ENCODE measurements around the gene GOLGA3.
"Not testable (repeated sequence)": the region's sequence is repeated elsewhere in the genome, so short reads cannot be mapped to it uniquely, and the experiment has no call there.

The GOLGA3 gene, protein sequence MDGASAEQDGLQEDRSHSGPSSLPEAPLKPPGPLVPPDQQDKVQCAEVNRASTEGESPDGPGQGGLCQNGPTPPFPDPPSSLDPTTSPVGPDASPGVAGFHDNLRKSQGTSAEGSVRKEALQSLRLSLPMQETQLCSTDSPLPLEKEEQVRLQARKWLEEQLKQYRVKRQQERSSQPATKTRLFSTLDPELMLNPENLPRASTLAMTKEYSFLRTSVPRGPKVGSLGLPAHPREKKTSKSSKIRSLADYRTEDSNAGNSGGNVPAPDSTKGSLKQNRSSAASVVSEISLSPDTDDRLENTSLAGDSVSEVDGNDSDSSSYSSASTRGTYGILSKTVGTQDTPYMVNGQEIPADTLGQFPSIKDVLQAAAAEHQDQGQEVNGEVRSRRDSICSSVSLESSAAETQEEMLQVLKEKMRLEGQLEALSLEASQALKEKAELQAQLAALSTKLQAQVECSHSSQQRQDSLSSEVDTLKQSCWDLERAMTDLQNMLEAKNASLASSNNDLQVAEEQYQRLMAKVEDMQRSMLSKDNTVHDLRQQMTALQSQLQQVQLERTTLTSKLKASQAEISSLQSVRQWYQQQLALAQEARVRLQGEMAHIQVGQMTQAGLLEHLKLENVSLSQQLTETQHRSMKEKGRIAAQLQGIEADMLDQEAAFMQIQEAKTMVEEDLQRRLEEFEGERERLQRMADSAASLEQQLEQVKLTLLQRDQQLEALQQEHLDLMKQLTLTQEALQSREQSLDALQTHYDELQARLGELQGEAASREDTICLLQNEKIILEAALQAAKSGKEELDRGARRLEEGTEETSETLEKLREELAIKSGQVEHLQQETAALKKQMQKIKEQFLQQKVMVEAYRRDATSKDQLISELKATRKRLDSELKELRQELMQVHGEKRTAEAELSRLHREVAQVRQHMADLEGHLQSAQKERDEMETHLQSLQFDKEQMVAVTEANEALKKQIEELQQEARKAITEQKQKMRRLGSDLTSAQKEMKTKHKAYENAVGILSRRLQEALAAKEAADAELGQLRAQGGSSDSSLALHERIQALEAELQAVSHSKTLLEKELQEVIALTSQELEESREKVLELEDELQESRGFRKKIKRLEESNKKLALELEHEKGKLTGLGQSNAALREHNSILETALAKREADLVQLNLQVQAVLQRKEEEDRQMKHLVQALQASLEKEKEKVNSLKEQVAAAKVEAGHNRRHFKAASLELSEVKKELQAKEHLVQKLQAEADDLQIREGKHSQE (N-terminal part only)

DNA sequence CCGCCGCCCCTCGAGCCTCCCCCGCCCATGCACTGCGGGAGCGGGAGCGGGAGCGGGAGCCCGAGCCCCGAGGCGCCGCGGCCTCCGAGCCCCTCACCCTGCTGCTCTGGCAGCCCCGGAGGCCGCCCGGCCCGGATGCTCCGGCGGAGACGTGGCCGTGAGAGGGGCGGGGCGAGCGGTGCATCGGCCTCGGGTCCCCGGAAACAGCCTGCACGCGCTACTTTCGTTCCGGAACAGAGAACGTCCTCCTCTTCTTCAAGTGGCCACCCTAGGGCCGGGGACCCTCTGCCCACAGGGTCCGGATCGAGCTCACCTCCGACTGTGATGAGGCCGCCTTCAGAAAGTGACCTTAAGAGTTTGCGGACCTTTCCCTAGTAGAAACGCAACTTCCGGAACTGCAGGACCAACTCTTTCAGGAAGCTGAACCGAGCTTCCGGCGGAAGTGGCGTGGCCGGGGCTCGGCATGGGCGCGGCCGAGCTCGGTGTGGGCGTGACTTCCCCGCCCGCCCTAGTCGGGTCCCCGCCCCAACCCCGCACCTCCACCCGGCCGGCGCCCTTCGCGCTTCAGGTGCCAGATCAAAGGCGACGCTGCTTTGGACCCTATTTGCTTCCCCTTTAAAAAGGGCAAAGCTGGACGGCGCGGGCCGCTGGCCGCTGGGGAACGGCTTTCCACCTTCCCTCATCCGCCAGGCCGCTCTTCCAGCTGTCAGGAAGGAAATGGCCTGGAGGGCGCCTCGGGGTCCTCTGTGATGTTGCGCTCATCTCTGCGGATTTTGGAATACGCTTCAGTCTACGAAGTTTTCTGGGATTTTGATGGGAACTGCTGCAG is at the start of gene GOLGA3:
TSS of gene GOLGA3 (minus strand) at position 164 of the 829 bp plus-strand sequence. CDS start 6,741 bp downstream, outside the sequence.
- peak; percentile 98 for DNase-seq (ENCODE audit: low spot score)

DNA sequence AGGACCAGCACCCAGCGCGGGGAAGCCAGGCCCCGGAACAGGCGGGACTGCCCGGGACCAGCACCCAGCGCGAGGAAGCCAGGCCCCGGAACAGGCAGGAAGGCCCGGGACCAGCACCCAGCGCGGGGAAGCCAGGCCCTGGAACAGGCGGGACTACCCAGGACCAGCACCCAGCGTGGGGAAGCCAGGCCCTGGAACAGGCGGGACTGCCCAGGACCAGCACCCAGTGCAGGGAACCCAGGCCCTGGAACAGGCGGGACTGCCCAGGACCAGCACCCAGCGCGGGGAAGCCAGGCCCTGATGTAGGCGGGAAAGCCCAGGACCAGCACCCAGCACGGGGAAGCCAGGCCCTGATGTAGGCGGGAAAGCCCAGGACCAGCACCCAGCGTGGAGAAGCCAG is 46.0 kb upstream of the GOLGA3 start:
- not testable (repeated sequence) for DNase-seq (ENCODE audit: low spot score)

DNA sequence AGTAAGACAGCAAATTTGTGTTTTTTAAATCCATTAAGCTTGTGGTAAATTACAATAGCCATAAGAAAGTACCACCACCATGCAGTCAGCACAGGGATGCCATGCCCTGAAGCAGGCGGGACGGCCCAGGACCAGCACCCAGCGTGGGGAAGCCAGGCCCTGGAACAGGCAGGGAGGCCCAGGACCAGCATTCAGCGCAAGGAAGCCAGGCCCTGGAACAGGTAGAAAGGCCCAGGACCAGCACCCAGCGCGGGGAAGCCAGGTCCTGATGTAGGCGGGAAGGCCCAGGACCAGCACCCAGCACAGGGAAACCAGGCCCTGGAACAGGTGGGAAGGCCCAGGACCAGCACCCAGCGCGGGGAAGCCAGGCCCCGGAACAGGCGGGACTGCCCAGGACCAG is 45.5 kb upstream of the GOLGA3 start:
- no peak for DNase-seq (ENCODE audit: low spot score)

DNA sequence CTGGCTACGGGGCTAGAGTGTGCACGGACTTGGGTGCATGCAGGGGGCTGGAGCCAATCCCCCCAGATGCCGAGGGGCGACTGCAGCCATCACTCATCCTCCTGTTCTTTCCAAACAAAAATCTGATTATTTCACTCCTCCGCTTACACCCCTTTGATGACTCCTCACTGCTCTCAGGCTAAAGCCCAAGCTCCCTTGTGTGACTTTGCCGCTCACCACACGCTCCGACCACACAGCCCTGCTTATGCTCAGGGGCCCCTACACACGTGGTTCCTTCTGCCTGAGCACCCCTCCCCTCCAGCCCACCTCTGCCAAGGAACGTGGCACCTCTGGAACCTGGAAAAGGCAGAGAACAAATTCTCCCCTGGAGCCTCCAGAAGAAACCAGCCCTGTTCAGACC is 45.1 kb upstream of the GOLGA3 start:
- no peak for DNase-seq (ENCODE audit: low spot score)

DNA sequence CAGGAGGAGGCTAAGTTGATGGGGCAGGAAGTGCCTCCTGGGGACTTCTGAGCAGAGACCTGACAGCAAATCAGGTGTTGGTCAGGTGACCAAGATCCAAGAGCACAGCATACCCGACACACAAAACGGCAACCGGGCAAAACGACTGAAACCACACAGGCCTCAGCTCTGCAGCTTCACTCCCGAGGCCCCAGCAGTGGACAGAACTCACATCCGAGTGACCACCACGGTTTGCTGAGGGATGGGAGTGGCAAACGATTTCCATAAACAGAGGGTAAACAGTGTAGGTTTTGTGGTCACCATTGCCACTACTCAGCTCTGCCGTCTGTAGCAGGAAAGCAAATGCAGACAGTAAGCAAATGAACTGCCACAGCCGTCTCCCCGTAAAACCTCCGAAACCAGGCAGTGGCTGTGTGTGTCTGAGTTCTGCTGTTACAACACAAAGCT is 44.3 kb upstream of the GOLGA3 start:
- DNase-seq (ENCODE audit: low spot score) = no peak

DNA sequence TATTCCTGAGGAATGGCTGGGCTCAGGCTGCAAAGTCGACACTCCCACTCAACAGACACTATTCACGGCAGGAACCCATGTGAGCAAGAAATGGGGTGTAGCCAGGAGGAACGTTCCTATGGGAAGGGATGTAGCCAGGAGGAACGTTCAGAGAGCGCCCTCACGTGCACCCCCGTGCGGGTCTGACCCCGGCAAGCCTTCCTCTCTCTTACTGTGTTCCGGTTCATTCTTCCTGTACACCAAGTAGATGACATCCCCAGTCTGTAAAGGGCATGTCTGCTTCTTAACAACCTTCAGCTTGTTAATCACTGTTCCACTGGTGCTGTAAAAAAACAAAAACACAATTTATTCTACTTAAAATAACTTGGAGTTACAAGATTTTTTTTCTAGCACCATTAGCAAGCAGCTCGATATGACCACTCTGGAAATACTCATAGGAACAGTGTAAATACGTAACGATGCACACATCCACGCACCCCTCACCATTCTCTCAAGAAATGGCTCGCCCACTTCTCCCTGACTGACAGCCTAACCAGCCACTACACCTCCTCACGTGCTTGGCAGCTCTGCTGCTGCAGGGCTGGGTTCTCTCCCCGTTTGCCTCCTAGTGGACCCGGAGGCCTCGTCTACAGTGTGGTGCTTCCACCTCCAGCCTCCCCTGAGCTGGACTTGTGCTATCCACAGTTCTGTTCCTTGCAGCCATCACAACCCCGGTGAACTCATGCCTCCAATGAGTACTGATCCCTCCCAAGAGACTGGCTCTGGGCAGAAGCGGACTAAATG is 43.6 kb upstream of the GOLGA3 start:
- no peak for DNase-seq (ENCODE audit: low spot score)

DNA sequence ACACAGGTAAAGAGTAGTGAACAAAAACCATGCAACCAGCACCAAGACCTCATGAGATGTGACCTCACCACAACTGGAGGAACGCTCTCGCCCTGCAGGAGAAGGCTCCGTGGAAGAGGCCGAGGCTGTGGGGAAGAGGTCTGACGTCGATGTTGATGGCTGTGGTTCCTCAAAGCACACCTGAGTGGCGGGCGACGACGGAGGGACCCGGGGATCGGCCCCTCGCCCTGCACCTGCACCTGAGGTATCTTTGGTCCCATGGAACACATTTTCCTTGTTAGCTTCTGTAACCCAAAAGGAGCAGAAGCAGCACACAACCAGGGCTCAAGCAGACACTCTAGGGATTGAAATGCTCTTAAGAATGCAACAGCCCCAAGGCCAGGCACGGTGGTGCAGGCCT is 40.9 kb upstream of the GOLGA3 start:
- DNase-seq (ENCODE audit: low spot score) = no peak

DNA sequence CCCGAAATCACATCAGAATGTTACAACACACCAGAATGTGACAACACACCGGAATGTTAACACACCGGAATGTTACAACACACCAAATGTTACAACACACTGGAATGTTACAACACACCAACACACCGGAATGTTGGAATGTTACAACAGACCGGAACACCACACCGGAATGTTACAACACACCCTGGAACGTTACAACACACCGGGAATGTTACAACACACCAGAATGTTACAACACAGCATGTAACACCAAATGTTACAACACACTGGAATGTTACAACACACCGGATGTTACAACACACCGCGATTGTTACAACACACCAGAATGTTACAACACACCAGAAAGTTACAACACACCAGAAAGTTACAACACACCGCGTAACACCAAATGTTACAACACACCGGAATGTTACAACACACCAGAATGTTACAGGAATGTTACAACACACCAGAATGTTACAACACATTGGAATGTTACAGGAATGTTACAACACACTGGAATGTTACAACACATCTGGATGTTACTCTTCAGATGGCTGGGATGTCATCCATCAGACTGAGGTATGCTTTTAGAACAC is 37.7 kb upstream of the GOLGA3 start:
- DNase-seq (ENCODE audit: low spot score) = peak; percentile 23

DNA sequence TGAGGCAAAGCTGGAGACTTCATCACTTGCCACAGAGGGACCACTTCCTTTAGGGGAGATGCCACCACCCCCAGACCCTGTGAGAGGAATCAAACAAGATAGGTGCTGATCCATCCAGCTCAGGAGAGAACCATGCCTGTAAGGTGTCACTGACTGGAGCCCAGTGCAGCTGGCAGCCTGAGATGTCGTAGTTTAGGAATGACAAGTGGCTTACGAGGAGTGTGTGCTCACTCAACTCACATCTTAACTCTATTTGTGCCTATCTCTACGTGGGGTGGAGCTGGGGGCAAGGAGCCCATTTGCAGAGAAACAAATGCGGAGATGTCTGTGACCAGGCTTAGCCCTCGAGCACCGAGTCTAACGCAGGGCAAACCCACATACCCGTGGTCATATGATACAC is 32.9 kb upstream of the GOLGA3 start:
- DNase-seq (ENCODE audit: low spot score) = no peak

DNA sequence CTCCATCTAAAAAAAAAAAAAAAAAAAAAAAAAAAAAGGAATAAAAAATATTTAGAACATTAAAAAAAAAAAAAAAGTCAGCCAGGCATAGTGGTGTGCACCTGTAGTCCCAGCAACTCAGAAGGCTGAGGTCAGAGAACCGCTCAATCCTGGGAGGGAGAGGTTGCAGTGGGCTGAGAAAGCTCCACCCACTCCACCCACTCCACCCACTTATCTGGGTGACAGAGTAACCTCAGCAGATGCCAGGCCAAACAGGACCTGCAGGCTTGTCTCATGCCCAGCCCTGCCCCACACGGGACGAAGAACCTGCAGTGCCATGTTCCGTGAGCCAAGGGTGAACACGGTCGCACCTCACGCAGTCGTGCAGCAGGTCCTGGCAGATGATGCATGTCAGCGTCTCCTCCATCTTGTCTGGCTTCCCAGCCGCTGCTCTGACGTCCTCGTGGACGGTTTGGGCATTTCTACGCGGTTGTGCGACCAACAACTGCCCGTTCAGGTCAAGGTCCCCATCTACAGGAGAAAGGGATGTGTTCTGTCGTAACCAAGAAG is 30.1 kb upstream of the GOLGA3 start:
- DNase-seq (ENCODE audit: low spot score) = no peak

DNA sequence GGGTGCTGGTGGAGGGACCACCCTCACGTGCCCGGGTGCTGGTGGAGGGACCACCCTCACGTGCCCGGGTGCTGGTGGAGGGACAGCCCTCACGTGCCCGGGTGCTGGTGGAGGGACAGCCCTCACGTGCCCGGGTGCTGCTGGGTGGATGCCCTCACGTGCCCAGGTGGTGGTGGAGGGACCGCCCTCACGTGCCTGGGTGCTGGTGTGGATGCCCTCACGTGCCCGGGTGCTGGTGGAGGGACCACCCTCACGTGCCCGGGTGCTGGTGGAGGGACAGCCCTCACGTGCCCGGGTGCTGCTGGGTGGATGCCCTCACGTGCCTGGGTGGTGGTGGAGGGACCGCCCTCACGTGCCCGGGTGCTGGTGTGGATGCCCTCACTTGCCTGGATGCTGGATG is 28.4 kb upstream of the GOLGA3 start:
- not testable (repeated sequence) for DNase-seq (ENCODE audit: low spot score)

DNA sequence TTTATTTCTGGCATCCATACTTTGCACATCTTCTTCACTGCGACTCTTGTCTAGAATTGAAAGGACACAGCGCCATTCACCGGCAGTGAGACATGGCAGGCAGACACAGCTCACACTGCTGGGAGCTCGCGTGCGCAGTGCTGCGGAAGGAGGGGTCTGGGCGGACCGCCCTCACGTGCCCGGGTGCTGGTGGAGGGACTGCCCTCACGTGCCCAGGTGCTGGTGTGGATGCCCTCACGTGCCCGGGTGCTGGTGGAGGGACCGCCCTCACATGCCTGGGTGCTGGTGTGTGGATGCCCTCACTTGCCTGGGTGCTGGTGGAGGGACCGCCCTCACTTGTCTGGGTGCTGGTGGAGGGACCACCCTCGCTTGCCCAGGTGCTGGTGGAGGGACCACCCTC is 27.9 kb upstream of the GOLGA3 start:
- DNase-seq (ENCODE audit: low spot score) = no peak

DNA sequence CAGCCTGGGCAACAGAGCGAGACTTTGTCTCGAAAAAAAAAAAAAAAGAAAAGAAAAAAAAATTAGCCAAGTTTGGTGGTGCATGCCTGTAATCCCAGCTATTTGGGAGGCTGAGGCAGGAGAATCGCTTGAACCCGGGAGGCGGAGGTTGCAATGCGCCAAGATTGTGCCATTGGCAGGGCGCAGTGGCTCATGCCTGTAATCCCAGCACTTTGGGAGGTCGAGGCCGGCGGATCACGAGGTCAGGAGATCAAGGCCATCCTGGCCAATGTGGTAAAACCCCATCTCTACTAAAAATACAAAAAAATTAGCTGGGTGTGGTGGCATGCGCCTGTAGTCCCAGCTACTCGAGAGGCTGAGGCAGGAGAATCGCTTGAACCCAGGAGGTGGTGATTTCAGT is 26.5 kb upstream of the GOLGA3 start:
- not testable (repeated sequence) for DNase-seq (ENCODE audit: low spot score)

DNA sequence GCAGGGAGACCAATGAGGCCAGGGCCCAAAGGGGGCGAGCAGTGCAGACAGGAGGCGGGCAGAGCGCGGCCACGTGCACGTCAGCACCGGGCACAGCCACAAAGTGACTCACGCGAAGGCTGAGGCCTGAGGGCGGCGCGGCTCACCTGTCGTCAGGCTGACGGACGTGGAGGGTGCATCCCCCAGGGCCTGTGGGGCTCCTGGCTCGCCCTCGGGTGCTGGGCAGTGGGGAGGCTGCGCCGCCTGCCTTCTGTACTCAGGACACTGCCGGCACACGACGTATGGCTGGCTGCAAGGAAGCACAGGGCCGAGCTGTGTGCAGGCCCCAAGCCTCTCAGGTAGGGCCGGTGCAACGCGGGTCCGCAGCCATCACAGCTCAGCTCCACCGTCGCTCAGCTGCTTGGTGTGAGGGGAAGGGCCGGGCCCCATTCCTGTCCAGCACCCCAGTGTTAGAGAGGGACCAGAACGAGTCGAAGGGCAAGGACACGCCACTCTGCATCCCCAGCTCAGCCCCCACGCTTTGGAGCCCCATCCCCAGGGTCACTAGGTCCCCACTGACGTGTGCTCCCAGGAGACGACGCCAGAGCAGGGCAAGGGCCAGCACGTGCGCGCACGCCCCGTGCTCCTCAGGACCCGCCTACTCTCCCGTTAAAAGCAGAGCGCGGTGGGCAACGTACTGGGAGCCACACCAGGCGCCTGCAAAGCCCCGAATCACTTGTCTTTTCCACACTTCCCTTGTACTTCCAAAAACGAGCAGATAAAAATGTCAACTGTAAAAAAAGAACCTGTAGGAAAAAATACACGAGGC is 24.8 kb upstream of the GOLGA3 start:
- no peak for DNase-seq (ENCODE audit: low spot score)

DNA sequence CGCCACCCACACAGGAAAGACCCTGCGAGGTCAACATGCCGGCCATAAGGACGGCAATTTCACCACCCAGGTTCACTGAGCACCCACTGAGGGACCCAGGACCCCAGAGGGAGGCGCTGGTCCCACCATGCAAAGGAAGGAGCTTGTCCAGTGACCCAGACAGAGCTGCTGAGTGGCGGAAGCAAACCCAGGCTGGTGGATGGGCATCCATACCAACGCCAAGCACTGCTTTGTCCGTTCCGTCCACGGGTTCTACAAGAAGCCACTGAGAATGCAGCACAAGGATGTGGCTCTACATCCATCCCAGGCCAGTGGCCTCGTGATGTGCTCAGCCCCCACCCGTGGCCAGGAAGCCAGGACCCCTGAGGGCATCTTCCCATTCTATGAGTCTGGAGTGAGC is 23.8 kb upstream of the GOLGA3 start:
- no peak for DNase-seq (ENCODE audit: low spot score)

DNA sequence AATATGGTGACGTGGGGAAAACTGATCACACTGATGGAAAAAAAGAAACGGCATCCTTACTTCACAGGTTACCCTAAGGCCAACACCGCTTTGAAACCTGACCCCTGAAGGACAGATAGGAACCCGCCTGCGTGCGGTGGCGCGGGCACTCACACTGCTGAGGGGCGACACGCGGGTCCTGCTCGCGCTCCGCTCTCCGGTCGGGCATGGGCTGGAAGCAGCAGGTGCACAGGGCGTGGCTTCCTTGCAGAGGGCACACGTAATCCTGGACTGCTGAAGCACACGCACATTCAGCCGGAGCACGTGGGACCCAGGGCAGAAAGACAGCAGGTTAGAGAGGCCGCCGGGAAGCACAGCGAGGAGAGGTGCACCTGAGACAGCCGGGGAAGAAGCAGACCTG is 22.8 kb upstream of the GOLGA3 start:
- DNase-seq (ENCODE audit: low spot score) = no peak

DNA sequence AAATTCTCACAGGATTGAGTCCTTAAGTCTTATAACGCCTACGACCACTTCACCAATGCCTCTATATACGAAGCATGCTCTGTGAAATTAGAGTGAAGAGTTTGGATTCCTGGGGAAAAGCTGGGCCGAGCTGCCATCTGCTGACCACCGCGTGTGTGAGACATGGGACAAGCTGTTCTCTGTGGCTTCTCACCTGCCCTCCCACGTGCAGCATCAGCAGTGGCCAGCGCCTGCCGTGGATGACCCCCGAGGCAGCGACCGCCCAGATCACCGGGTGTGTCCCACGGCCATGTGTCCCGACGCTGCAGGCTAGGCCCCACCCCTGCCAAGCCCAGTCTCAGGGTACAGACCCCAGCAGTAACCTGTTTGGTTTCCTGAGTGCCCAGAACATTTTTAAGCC is 21.6 kb upstream of the GOLGA3 start:
- DNase-seq (ENCODE audit: low spot score) = no peak

DNA sequence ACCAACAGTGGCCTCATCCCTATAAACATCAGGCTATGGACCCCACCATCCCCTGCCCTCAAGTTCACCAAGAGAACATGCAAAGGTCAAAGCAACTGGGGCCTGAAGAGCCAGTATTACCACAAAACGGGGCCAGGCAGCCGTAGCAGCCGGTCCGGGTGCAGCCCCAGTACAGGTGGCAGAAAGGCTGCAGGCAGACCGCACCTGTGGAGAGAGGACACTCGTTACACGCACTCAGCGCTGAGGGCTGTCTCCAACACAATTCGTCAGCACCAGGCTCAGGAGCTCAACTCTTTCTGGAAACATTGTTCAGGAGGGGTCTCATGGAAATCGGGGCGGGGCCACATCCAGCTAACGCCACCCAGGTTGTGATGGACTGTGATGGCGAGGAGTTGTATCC is 19.9 kb upstream of the GOLGA3 start:
- no peak for DNase-seq (ENCODE audit: low spot score)
